ENCODE data around the gene OOSP4A. TPM values are rescaled to one million over a fixed set of nuclear protein-coding genes. Genes with fewer than 3 reads are reported as not detected.

OOSP4A gene
- total and polyA plus RNA-seq, 2 of the 13 experiments (the other 11 are each of a cell fraction or from before 2014, with no cell fraction given): not detected

GRCh38 chr11:59984368-59984767, 20.5 kb downstream of the OOSP4A start (continued):
- TF ChIP-seq, protein P1, sequence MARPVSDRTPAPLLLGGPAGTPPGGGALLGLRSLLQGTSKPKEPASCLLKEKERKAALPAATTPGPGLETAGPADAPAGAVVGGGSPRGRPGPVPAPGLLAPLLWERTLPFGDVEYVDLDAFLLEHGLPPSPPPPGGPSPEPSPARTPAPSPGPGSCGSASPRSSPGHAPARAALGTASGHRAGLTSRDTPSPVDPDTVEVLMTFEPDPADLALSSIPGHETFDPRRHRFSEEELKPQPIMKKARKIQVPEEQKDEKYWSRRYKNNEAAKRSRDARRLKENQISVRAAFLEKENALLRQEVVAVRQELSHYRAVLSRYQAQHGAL (CRISPR knock-in tag; IDR thresholded peaks at IDR 0.05; ENCODE audit: not compliant biosample characterization): no peak

GRCh38 chr11:59990421-59990820, 26.6 kb downstream of the OOSP4A start:
- Histone ChIP-seq H4K20me1 (ENCODE audit: insufficient read depth, low read length) (no peaks in the 10 kb centered on the region), H3K36me3 (replicated peaks in 1 of 2; ENCODE audit: control insufficient read depth in 1 of 2, insufficient read depth in 2 of 2, low read length in 2 of 2) (no peaks in the 10 kb centered on the region), H3K27ac (ENCODE audit: extremely low read length, insufficient read depth, low read length) (no peak overlapping the region), H3K9me3 (ENCODE audit: low read length) (no peaks in the 10 kb centered on the region; the same call in 1 of the 2 replicates), H3K9ac (ENCODE audit: insufficient read depth, low read depth, low read length) (no peak overlapping the region), H2AFZ (ENCODE audit: low read length) (no peak overlapping the region), H3K4me3 (replicated peaks in 1 of 3; ENCODE audit: insufficient read depth in 1 of 3, low read depth in 2 of 3, low read length in 3 of 3) (no peak overlapping the region), H3K4me2 (ENCODE audit: low read depth, low read length) (no peak overlapping the region), H3K27me3 (ENCODE audit: control insufficient read depth in 1 of 2, insufficient read depth in 2 of 2, low read length in 2 of 2) (no peaks in the 10 kb centered on the region), H3K4me1 (ENCODE audit: insufficient read depth, low read length) (no peaks in the 10 kb centered on the region), H3K79me2 (ENCODE audit: insufficient read depth, low read length) (no peaks in the 10 kb centered on the region)
- DNase-seq (ENCODE audit: low spot score) (no peak), ATAC-seq (no peak), FAIRE-seq (no peak)
- WGBS (ENCODE audit: low lambda C conversion rate): 0% methylated on average over 1 of the region's 1 CpG
- ChIA-PET CTCF (ENCODE audit: low intra/inter-chr PET ratio, low total read pairs) (no interaction called here), POLR2A (no interaction called here)
- BruUV-seq (replicated peaks): no TSS peak
- TF ChIP-seq, protein P2, sequence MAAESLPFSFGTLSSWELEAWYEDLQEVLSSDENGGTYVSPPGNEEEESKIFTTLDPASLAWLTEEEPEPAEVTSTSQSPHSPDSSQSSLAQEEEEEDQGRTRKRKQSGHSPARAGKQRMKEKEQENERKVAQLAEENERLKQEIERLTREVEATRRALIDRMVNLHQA (CRISPR knock-in tag; IDR thresholded peaks at IDR 0.05): no peak
- TF ChIP-seq KDM4B (CRISPR knock-in tag; IDR thresholded peaks at IDR 0.05) (no peak), THAP11 (CRISPR knock-in tag; IDR thresholded peaks at IDR 0.05) (no peak)
- in situ Hi-C loops (cut with HindIII; ENCODE audit: extremely low pct_ligation_motif_present, low pct_unique_long_range_greater_than_20kb) (no loop called here), intact Hi-C loops (cut with micrococcal nuclease; ENCODE audit: unreplicated experiment) (no loop called here)

- no peaks in the 10 kb centered on the region for H4K20me1 ChIP-seq (ENCODE audit: insufficient read depth, low read length)
- H3K9ac ChIP-seq (ENCODE audit: insufficient read depth, low read depth, low read length): no peak overlapping the region
- no peak overlapping the region for H3K4me3 ChIP-seq (replicated peaks in 1 of 3; ENCODE audit: insufficient read depth in 1 of 3, low read depth in 2 of 3, low read length in 3 of 3)
- H3K9me3 ChIP-seq (ENCODE audit: low read length): no peaks in the 10 kb centered on the region; the same call in 1 of the 2 replicates
- no peaks in the 10 kb centered on the region for H3K36me3 ChIP-seq (replicated peaks in 1 of 2; ENCODE audit: control insufficient read depth in 1 of 2, insufficient read depth in 2 of 2, low read length in 2 of 2)
- H3K27me3 ChIP-seq (ENCODE audit: control insufficient read depth in 1 of 2, insufficient read depth in 2 of 2, low read length in 2 of 2): no peaks in the 10 kb centered on the region
- no peak for DNase-seq (ENCODE audit: low spot score)
- CTCF ChIA-PET (ENCODE audit: low intra/inter-chr PET ratio, low total read pairs): no interaction called here
- ATAC-seq: no peak
- in situ Hi-C loops (cut with HindIII; ENCODE audit: extremely low pct_ligation_motif_present, low pct_unique_long_range_greater_than_20kb): no loop called here
- TF ChIP-seq ZNF3 (CRISPR knock-in tag; IDR thresholded peaks at IDR 0.05): no peak
- no peak for TF ChIP-seq NR3C1 (CRISPR knock-in tag; IDR thresholded peaks at IDR 0.05)
- no peak for TF ChIP-seq TBX2 (CRISPR knock-in tag; IDR thresholded peaks at IDR 0.05; ENCODE audit: borderline replicate concordance)
- no peak for TF ChIP-seq PAX8 (CRISPR knock-in tag; IDR thresholded peaks at IDR 0.05; ENCODE audit: borderline replicate concordance)
- no peak for TF ChIP-seq YY1 (IDR thresholded peaks at IDR 0.05; ENCODE audit: insufficient read depth, insufficient replicate concordance, low read depth, low read length)
- H2AFZ ChIP-seq (ENCODE audit: low read length): no peak overlapping the region
- no peak overlapping the region for H3K4me2 ChIP-seq (ENCODE audit: low read depth, low read length)
- POLR2A ChIA-PET: no interaction called here
- H3K27ac ChIP-seq (ENCODE audit: extremely low read length, insufficient read depth, low read length): no peak overlapping the region
- no peaks in the 10 kb centered on the region for H3K79me2 ChIP-seq (ENCODE audit: insufficient read depth, low read length)
- FAIRE-seq: no peak
- intact Hi-C loops (cut with micrococcal nuclease; ENCODE audit: unreplicated experiment): no loop called here
- H3K4me1 ChIP-seq (ENCODE audit: insufficient read depth, low read length): no peaks in the 10 kb centered on the region
- 7% methylated on average over 5 of the region's 5 CpGs for WGBS (ENCODE audit: low lambda C conversion rate)
- BruUV-seq (replicated peaks): no TSS peak
Observed at GRCh38 chr11:59992425-59992824, 28.6 kb downstream of the OOSP4A start.
